Epithelial cell of proximal tubule (primary cell): Measurements from ENCODE around the gene PDIK1L. TPM values are rescaled to one million over a fixed set of nuclear protein-coding genes. Genes with fewer than 3 reads are reported as not detected.

ENCODE experiments used
- DNase-seq: peaks from one replicate; pipeline ENCODE4 v3.0.0-alpha.2; 2011; ENCODE audit warnings: low read depth
- H3K4me3 ChIP-seq: 2 replicates; pipeline ENCODE4 v1.5.1; 2011; ENCODE audit warnings: low read depth, mild to moderate bottlenecking, low read length
- total RNA-seq: library from RNA; depleted of rRNA; stranded (reverse); fragments of >200 nt; gene quantifications from 2 replicates; pipeline ENCODE4 v1.2.3, GENCODE V29; 2015
- TF ChIP-seq, protein P1 (sequence below): conservative IDR thresholded peaks from 2 replicates; pipeline ENCODE4 v1.5.1; 2012; ENCODE audit warnings: low read depth, mild to moderate bottlenecking, low read length

The PDIK1L gene
- total RNA-seq, 1 donor from 2014 or later: 12.3 TPM

DNA sequence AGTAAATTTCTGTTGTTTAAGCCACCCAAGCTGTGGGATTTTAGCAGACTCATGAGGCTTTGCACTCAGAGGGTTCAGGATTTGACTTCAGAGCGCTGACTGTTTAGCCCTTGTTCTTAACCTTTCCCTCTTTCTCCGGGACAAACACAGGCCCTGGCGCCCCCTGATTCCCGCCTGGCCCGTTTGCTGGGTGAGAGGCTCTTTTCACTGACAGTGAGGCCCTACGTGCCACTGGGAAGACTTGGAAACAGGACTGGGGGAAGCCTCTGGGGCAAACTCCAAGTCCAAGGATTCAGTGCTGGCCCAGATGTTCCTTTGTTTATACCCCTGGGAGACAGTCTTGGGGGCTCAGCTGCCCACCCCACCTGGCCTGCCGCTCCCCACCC lies 32.5 kb upstream of the PDIK1L start:
- DNase-seq: no peak
- H3K4me3 ChIP-seq: no peak overlapping the region
- TF ChIP-seq, protein P1, sequence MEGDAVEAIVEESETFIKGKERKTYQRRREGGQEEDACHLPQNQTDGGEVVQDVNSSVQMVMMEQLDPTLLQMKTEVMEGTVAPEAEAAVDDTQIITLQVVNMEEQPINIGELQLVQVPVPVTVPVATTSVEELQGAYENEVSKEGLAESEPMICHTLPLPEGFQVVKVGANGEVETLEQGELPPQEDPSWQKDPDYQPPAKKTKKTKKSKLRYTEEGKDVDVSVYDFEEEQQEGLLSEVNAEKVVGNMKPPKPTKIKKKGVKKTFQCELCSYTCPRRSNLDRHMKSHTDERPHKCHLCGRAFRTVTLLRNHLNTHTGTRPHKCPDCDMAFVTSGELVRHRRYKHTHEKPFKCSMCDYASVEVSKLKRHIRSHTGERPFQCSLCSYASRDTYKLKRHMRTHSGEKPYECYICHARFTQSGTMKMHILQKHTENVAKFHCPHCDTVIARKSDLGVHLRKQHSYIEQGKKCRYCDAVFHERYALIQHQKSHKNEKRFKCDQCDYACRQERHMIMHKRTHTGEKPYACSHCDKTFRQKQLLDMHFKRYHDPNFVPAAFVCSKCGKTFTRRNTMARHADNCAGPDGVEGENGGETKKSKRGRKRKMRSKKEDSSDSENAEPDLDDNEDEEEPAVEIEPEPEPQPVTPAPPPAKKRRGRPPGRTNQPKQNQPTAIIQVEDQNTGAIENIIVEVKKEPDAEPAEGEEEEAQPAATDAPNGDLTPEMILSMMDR: no peak

DNA sequence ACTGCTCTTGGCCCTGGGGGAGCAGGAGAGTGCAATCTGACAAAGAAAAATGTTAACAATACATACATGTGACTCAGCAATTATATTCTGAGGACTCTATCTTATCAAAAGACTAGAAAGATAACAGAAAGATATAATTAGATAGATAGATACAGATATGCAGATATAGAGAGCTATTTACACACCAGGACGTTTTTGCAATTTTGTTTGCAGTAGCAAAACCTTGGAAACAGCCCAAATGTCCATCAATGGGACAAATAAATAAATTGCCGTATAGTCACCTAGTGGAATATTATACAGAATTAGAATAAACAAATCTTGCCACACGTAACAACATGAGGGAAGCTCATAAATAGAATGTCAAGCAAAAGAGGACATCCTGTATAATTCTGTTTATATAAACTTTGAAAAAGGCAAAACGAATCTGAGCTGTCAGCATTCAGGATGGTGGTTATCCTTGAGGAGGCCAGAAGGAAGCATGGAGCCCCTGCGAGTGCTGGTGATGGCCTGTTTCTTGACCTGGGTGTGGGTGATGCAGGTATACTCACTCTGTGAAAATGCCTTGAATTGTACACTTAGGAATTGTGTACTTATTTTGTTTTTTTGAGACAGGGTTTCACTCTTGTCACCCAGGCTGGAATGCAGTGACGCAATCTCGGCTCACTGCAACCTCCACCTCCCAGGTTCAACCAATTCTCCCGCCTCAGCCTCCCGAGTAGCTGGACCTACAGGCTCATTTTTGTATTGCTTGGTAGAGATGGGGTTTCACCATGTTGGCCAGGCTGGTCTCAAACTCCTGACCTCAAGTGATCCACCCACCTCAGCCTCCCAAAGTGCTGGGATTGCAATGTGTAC lies 31.4 kb upstream of the PDIK1L start:
- TF ChIP-seq, protein P1: no peak
- H3K4me3 ChIP-seq: no peak overlapping the region
- DNase-seq: no peak

DNA sequence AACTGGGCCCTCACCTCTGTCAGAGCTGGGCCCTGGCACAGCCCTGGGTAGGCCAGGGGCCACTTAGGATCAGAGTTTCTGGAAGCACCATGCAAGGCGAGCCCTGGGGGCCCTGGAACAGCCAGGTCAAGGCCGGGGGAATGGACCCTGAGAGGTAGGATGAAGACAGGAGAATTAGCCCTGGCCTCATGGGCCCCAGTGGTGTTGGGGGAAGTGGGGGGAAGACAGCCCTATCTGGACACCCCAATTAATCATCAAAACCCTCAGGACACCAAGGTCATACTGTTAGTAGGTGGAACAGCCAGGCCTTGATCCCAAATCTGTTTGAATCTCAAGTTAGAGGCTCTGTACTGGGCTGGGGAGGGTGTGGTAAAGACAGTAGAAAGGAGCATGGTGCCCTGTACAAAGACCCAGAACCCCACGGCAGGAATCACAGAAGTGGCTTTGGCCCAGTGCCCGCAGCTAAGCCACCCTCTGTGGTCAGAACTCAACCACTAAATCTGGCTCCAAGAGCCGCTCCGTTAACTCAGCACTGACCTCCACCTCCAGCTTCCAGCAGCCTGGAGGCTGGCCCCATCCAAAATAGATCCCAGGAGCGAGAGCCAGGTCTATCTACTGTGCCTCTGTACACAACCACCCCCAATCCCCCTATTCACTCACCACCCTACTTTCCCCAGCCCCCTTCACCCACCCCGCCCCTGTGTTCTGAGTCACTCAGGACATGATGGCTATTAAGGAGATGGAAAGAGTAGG lies 30.2 kb upstream of the PDIK1L start:
- TF ChIP-seq, protein P1: no peak
- no peak for DNase-seq
- H3K4me3 ChIP-seq: no peak overlapping the region

DNA sequence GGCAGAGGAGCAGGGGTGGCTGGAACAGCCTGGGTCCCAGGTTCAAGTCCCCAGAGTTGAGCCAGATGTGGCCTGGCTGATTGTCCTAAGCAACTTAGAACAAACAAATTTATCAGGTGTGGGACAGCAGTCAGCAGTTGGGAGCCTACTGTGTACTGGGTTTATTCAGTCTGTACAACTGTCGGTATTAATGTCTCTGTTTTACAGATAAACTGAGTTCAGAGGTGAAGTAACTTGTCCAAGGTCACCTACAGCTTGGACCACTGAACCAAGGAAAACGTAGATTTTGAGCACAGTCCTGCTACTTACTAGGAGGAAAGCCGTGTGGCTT lies 29.6 kb upstream of the PDIK1L start:
- H3K4me3 ChIP-seq: no peak overlapping the region
- DNase-seq: no peak
- TF ChIP-seq, protein P1: no peak

DNA sequence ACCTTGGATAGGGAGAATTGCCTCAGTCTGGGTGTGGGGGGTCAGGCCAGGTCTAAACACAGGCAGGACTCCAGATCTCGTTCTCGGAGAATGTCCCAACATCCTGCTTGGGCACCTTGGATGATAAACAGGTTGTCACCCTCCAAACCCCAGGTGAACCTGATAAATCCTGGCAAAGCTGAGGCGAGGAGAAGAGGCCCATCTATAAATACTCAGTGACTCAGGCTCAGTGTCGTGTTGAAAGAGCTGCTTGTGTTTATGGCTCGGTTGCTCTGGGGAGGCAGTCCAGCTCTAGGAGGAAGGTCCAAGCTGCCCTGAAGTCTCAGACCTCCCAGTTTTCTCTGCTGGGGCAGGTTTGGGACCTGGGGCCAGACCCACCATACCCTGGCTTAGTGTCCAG lies 28.4 kb upstream of the PDIK1L start:
- no peak for DNase-seq
- TF ChIP-seq, protein P1: no peak
- H3K4me3 ChIP-seq: no peak overlapping the region

DNA sequence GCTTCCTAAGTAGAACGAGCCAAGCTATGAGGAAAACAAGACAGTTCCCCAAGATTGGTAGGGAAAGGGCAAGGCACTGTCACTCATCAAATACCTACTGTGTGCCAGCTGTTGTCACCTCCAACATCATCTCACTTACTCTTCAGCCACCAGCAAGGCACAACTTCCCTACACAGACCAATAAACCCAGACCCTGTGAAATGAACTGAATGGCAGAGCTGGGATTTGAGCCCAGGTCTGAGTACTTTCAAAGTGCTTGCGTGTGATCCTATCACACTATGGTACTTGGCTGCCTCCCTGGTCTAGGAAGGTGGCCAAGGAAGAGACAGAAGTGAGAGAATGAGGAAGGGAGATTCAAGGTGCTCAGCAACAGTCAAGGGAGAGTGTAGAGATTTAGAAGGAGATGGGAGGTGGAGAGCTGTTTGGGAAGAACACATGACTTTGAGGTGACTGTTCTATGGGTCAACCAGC lies 27.5 kb upstream of the PDIK1L start:
- no peak for DNase-seq
- H3K4me3 ChIP-seq: no peak overlapping the region
- TF ChIP-seq, protein P1: no peak
